Measurements from ENCODE around the gene PIAS1. TPM values are rescaled to one million over a fixed set of nuclear protein-coding genes. Genes with fewer than 3 reads are reported as not detected.

The PIAS1 gene
- total RNA-seq, 1 donor from 2014 or later, result 40.6 TPM

DNA sequence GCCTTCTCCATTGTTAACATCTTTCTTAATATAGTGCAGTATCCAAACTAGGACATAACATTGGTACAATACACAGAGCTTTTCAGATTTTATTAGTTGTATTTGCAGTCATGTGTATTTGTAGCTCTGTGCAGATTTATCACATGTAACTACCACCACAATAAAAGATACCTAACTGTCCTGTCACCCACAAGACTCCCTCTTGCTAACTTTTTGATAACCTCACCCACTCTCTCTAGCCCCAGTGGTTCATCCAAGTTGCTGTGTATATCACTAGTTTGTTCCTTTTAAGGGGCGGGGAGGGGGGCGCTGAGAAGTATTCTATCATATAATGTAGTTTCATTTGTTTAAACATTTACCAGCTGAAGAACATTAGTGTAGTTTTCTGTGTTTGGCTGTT lies 46.1 kb downstream of the PIAS1 start:
- Mint-ChIP-seq H3K9me3 (ENCODE audit: unreplicated experiment) (peaks cover 10% of the 10 kb centered on the region), H3K27ac (ENCODE audit: unreplicated experiment) (no peak overlapping the region), H3K36me3 (ENCODE audit: unreplicated experiment) (peaks cover 43% of the 10 kb centered on the region), H3K4me3 (ENCODE audit: unreplicated experiment) (no peak overlapping the region), H3K27me3 (ENCODE audit: unreplicated experiment) (no peaks in the 10 kb centered on the region), H3K4me1 (ENCODE audit: unreplicated experiment) (peaks cover 5% of the 10 kb centered on the region)
- TF ChIP-seq, protein P1, sequence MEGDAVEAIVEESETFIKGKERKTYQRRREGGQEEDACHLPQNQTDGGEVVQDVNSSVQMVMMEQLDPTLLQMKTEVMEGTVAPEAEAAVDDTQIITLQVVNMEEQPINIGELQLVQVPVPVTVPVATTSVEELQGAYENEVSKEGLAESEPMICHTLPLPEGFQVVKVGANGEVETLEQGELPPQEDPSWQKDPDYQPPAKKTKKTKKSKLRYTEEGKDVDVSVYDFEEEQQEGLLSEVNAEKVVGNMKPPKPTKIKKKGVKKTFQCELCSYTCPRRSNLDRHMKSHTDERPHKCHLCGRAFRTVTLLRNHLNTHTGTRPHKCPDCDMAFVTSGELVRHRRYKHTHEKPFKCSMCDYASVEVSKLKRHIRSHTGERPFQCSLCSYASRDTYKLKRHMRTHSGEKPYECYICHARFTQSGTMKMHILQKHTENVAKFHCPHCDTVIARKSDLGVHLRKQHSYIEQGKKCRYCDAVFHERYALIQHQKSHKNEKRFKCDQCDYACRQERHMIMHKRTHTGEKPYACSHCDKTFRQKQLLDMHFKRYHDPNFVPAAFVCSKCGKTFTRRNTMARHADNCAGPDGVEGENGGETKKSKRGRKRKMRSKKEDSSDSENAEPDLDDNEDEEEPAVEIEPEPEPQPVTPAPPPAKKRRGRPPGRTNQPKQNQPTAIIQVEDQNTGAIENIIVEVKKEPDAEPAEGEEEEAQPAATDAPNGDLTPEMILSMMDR (IDR thresholded peaks at IDR 0.05), result no peak
- DNase-seq (ENCODE audit: extremely low spot score, unreplicated experiment), result no peak

DNA sequence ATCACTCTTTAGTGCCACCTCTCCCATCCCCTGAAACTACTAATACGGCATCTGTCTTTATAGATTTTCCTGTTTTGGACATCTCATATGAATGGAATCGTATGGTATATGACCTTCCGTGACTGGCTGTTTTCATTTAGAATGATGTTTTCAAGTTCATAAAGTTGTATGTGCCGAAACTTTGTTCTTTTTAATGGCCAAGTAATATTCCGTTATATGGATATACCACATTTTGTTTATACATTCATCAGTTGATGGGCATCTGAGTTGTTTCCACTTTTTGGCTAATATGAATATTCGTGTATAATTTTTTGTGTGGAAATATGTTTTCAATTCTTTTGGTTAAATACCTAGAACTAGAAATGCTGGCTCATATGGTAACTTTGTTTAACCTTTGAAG lies 49.5 kb downstream of the PIAS1 start:
- Mint-ChIP-seq H3K36me3 (ENCODE audit: unreplicated experiment) (peaks cover 29% of the 10 kb centered on the region), H3K27ac (ENCODE audit: unreplicated experiment) (no peak overlapping the region), H3K4me3 (ENCODE audit: unreplicated experiment) (no peak overlapping the region), H3K9me3 (ENCODE audit: unreplicated experiment) (peaks cover 4% of the 10 kb centered on the region), H3K4me1 (ENCODE audit: unreplicated experiment) (peaks cover 24% of the 10 kb centered on the region), H3K27me3 (ENCODE audit: unreplicated experiment) (no peaks in the 10 kb centered on the region)
- TF ChIP-seq, protein P1 (IDR thresholded peaks at IDR 0.05), result no peak
- no peak for DNase-seq (ENCODE audit: extremely low spot score, unreplicated experiment)

DNA sequence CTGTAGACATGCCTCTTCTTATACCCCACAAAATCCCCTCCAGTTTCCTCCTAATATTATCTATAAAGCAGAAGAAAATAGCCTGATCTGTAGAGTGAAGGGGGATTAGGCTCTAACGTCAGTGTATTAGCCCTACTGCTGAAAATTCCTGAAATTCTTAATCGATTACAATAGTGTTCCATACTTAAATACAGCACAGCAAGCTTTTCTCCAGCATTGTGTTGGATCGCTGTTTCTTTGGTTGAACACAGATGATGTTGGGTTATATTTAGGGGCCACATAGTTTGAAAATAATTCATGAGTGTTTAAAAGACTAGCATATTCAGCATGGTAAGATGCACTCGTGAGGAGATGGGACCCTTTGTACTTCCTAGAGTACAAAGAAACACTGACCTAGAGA lies 52.5 kb downstream of the PIAS1 start:
- Mint-ChIP-seq H3K4me1 (ENCODE audit: unreplicated experiment) (peaks cover 28% of the 10 kb centered on the region), H3K9me3 (ENCODE audit: unreplicated experiment) (peaks cover 4% of the 10 kb centered on the region), H3K4me3 (ENCODE audit: unreplicated experiment) (no peak overlapping the region), H3K36me3 (ENCODE audit: unreplicated experiment) (peaks cover 23% of the 10 kb centered on the region), H3K27ac (ENCODE audit: unreplicated experiment) (peak overlapping the region; percentile 85), H3K27me3 (ENCODE audit: unreplicated experiment) (no peaks in the 10 kb centered on the region)
- no peak for DNase-seq (ENCODE audit: extremely low spot score, unreplicated experiment)
- TF ChIP-seq, protein P1 (IDR thresholded peaks at IDR 0.05), result no peak

DNA sequence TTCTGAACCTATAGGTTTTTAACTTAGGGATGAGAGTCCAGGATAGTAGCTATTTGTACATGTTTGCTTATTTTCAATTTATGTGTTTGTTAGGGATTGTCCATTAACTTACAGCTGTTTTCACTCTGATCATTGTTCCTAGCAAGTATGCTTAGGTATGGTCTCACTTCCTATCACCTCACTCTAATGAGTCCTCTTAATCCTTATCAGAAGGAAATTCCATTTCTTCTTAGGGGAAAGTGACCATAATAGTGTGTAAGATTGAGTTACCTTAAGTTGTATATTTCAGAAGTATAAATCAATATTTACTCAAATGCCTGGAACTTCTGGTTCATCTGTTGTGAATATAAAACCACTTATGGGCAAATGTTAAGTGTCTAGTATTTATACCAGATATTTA lies 53.0 kb downstream of the PIAS1 start:
- H3K9me3 Mint-ChIP-seq (ENCODE audit: unreplicated experiment), result peaks cover 4% of the 10 kb centered on the region
- TF ChIP-seq, protein P1 (IDR thresholded peaks at IDR 0.05), result no peak
- peaks cover 23% of the 10 kb centered on the region for H3K36me3 Mint-ChIP-seq (ENCODE audit: unreplicated experiment)
- peak overlapping the region; percentile 85 for H3K27ac Mint-ChIP-seq (ENCODE audit: unreplicated experiment)
- H3K4me3 Mint-ChIP-seq (ENCODE audit: unreplicated experiment), result no peak overlapping the region
- peaks cover 30% of the 10 kb centered on the region for H3K4me1 Mint-ChIP-seq (ENCODE audit: unreplicated experiment)
- no peak for DNase-seq (ENCODE audit: extremely low spot score, unreplicated experiment)
- no peaks in the 10 kb centered on the region for H3K27me3 Mint-ChIP-seq (ENCODE audit: unreplicated experiment)

DNA sequence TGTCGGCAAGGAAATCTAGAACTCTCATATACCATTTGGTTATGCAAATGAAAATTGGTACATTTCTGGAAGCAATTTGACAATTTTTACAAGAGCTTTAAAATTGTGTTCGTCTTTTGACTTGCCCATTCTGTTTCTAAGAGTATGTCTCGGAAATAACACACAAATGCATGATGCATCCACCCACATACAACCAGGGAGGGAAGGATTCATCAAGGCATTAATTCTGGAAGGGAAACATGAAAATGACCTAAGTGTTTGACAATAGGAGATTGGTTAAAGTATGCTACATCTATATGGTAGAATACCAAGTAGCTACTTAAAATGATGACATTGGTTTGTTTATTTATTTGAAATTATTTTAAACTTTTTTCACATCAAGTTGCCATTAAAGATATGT lies 58.6 kb downstream of the PIAS1 start:
- no peak for DNase-seq (ENCODE audit: extremely low spot score, unreplicated experiment)

More for the DNA sequence above, 58.6 kb downstream of the PIAS1 start:
- Mint-ChIP-seq H3K27me3 (ENCODE audit: unreplicated experiment) (no peaks in the 10 kb centered on the region), H3K4me1 (ENCODE audit: unreplicated experiment) (peaks cover 64% of the 10 kb centered on the region), H3K36me3 (ENCODE audit: unreplicated experiment) (peaks cover 9% of the 10 kb centered on the region), H3K4me3 (ENCODE audit: unreplicated experiment) (no peak overlapping the region), H3K9me3 (ENCODE audit: unreplicated experiment) (peaks cover 4% of the 10 kb centered on the region), H3K27ac (ENCODE audit: unreplicated experiment) (no peak overlapping the region)
- TF ChIP-seq, protein P1 (IDR thresholded peaks at IDR 0.05), result no peak
